ENCODE results near the gene ABCC3.
"Not testable (repeated sequence)": the region's sequence is repeated elsewhere in the genome, so short reads cannot be mapped to it uniquely, and the experiment has no call there.

The ABCC3 gene

DNA sequence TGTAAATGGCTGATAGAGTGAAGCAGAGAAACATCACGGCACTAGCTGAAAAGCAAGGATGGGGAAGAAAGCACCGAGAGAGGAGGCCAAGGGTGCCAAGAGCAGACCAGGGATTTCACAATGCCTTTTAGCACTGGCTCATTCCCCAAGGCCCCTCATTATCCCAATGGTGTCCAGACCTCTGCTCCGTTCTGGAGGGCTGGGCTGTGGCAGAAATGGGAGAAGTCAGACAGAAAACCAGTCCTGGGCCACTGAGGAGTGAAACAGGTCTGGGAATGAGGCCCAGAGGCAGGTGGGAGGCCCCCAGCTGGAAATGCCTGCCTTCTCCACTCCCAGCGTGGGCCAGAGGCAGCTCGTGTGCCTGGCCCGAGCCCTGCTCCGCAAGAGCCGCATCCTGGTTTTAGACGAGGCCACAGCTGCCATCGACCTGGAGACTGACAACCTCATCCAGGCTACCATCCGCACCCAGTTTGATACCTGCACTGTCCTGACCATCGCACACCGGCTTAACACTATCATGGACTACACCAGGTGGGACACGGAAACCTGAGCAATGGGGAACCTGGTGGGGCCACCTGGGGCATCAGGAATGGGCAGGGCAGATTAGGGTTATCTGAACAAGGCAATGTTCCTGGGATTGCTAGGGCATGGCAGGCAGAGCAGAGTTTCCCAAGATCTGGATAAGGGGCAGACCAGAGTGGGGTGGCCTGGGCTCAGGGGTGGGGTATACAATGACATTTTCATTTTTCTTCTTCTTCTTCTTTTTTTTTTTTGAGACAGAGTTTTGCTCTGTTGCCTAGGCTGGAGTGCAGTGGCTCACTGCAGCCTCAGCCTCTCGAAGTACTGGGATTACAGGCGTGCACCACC lies 52.8 kb downstream of the ABCC3 start:
- no peak for DNase-seq

DNA sequence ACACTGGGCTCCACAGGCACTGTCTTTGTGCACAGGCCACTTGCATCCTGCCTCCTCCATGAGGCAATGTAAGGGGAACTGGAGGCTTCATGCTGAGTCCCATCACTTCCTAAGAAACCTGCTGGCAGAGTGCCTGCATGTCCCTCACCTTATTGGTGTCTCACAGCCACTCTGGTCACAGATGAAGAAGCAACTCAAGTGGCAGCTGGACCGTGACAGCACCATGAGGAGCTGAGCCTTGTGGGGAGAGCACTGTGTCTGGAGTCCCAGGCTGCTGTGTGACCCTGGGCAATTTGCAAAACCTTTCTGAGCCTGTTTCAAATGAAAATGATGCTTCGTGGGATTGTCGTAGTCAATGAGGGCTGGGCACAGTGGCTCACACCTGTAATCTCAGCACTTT lies 53.6 kb downstream of the ABCC3 start:
- DNase-seq = no peak

DNA sequence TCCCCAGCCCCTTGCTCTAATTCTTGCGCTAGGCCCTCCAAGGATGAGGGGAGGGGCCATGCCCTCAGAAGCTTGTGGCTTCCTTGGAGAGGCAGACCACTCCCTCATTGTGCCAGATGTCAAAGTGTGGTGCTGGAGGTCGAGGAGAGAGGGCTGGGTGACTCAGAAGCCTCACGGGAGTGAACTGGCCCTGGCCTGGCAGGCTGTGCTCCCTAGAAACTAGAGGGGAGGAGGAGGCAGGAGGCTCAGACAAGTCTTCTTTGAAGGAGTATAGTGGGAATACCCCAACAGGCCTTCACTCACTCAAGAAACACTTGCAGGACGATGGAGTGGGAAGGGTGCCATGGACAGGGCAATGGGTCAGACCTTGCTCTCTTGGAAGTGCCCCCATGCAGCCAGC lies 54.6 kb downstream of the ABCC3 start:
- DNase-seq = no peak

DNA sequence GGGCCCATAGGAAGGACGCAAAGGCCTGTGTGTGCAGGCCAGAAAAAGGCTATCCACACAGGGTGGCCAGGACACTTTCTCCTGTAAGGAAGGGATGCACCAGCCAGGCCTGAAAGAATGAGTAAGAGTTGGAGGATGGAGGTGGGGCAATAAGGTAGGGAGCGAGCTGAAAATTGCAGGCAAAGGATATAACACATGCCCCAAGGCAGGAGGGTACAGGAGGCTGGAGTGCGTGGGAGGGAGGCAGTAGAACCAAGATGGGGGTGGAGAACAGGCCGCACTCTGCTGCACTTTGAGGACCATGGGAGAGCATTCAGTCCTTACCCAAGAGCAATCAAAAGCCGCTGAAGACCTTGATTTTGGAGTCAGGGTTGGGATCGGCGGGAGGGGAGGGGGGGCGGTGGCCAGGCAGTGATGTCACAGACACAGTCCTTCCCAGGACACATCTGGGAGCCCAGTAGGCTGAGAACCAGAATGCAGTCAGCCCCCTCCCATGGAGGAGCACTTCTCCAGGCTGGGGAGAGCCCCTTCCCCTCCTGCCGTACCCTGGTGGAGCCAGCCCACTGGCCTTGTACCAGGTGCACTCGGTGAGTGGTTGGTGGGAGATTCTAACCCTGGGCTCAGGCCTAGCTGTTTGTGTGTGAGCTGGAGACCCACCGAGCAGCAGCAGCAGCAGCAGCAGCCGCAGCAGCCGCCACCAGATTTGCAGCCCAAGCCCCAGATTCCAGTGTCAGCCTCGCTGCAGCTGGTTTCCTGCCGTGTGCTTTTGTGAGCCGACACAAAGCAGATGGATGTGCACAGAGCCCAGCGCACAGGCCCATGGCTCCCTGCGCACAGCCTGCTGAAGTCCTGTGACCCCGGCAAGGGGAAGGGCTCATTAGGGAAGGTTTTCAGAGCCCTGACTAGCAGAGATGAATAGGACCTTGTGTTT lies 55.5 kb downstream of the ABCC3 start:
- no peak for DNase-seq

DNA sequence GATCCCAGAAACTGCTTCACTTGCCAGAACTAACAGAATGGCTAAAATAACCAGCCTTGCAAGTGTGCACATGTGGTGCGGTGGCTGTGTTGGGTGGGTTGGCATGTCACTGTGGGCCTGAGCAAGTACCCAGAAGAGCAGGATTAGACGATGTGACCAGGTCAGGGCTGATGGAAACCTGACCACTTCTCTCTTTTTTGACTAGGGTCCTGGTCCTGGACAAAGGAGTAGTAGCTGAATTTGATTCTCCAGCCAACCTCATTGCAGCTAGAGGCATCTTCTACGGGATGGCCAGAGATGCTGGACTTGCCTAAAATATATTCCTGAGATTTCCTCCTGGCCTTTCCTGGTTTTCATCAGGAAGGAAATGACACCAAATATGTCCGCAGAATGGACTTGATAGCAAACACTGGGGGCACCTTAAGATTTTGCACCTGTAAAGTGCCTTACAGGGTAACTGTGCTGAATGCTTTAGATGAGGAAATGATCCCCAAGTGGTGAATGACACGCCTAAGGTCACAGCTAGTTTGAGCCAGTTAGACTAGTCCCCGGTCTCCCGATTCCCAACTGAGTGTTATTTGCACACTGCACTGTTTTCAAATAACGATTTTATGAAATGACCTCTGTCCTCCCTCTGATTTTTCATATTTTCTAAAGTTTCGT lies 56.3 kb downstream of the ABCC3 start:
- DNase-seq = no peak

DNA sequence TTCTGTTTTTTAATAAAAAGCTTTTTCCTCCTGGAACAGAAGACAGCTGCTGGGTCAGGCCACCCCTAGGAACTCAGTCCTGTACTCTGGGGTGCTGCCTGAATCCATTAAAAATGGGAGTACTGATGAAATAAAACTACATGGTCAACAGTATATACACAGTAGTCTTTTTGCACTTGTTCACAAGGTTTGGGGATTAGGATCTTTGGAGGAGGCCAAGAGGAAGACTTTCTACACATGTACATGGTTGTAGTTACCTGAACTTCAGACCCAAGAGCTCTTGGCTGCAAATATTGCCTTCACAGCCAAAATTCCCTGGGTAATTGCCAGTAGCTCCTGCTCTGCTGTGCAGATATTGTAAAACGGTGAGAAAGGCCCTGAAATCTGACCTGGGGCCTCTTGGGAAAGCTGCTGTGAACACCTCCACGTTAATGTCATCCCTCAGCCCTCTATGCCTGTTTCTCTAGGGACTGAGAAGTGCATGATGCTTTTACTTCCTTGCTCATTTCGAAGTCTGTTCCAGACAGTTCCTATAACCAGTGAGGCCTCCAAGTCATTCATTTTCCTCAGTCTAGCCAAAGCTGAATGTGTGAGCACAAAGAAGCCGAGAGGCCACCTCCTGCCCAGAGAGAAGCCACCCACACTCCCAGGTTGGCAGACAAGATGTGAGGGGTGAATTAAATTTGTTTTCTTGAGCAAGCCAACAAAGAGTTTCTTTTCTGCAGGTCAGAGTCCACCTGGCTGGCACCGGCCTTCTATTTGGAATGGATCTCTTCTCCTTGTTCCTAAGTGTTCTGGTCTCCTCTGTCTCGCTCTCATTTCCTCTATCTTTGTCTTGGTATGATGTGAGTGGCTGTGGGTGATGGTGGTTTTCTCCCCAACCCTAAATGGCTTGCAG lies 57.1 kb downstream of the ABCC3 start:
- no peak for DNase-seq

DNA sequence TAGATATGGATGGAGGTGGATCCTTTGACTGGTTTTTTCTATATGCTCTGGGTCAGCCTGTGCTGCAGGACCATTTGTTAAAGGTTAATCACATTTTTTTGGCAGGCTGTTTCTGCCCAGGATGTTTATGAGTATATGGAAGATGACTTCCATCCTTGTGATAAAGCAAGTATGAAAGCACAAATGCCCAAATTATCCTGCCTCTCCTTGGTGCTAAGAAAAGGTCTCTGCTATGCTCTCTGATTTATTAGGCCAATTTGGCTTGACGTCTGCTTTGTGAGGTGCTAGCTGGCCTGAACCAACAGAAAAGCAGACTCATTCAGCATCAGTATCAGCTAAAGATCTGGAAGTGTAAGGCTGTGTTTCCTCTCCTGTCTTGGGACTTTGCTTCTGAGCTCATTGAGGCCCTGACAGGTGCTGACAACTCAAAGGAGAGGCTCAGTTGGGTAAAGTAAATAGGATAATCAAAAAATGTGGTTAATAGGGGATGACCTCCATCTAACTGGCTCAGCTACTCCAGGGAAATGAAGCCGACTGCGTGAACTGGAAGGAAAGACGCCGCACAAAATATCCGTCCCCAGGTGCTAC lies 57.9 kb downstream of the ABCC3 start:
- DNase-seq = no peak

DNA sequence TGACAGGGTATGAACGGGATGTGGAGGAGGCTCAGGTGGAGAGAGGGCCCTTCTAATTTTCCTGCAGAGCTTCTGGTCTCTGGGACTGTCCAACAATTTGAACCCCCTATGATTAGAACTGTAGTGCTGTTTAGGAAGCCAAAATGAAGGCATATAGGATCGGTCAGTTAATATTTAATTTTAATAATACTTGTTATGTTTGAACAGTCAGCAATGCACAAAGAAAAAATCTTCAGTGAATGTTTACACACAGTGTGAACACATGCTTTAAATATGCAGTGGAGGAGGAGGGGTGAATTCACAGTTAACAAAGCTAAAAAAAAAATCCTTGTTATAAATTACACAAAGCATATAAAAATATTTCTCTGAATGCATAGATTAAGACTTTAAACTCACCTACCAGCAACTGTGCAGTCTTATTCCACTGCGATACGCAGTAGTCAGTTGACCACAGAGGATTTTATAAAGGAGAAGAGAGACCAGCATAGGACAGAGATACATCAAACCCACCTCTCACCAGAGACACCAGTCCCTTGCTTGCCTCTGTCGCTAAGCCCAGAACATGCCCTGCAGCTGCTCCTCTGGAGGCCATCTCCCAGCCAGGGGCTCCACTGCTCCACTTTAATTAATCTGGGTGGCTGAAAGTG lies 58.5 kb downstream of the ABCC3 start:
- DNase-seq = no peak

DNA sequence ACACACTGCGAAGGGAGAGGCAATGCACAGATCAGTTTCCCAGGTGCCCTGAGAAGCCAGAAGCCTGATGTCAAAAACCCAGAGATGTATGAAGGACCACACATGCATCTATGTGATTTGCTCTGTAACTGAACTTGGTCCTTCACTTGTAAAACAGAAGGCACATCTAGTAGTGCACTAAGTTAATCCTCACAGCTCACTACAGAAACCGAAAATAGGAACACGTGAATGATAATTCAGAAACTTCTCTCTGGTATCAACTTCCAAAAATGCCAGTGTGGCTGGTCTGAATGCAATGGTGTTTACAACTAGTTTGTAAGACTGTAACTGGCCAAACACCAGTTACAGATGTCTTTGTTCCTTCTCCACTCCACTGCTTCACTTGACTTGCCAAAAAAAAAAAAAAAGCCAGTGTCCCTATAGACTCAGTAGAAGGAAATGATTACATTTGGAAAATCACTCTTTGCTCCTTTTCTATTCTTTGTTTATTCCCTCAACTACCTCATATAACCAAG lies 61.7 kb downstream of the ABCC3 start:
- DNase-seq = no peak

DNA sequence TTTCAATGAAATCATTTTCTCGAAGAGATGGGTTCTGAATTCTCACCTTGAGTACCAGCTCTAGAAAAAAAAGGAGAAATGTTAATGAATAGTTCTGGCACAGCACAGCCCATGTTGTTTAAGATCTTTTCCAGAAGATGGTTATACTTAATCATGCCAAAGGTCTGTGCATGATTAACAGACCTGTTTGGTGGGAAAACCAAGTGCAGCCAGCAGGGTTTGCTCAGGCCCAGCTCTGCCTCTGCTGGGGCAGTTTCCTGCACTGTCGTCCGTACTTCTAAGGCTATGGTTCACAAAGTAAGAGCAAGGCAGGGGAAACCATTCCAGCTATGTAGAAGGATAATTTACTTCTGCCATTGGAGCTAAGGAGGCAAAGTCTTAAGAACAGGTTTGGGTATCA lies 62.4 kb downstream of the ABCC3 start:
- DNase-seq = no peak

DNA sequence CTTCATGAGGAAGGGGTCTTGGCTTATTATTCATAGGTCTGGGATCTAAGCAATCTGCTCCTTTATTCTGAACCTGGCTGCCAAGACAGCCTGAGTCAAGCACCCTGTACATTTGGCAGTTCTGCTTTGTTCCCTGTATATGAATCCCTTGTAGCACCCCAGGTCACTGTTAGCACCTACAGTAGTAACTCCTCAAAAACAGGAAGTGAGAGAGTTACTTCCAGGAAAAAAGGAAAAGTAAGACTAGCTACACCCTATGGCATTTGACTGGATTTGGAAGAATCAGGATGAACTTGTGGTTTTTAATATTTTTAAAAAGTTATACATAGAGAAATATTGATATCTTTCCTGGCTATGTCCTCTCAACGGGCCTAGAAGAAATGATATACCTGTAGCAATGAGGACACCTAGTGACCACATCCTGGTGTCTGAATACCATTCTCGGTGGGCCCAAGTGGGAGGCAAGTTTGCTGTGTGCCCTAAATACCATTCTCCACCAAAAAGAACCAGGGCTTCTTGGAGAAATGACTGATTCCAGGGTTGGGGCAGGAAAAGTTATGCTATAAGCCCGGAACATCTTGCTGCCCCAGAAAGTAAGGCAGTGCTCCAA lies 63.1 kb downstream of the ABCC3 start:
- DNase-seq = no peak

DNA sequence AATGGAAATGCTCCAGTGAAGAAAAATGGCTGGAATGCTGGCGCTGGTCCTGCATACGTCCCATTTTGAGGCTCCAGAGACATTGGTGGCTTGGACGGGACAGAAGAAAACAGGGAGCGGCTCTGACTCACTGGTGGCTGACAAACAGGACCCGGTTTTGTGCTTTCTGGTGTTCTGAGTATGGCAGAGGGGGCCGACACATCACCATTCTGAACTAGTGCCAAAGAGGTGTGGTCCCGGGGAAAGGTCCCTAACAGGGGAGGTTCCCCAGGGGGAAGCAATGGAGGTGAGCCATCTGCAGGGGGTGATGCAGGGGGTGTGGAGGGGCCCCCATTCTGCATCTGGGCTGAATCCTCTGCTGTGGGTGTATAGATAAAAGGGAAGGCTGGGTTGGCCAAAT lies 64.7 kb downstream of the ABCC3 start:
- no peak for DNase-seq

DNA sequence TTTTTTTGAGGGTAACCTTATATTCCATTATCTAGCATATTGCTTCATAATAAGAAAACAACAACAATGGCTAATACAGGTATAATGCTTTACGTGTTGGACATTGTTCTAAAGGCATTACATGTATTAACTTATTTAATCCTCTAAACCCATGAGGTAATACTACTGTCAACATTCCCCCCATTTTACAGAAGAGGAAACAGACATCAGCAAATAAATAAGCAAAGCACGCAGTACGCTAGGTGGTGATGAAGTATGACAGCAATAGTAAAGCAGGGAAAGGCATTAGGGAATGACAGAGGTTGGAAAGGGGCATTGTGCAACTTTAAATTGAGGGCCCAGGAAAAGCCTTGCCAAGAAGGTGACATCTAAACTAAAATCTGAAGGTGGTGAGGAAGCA lies 68.5 kb downstream of the ABCC3 start:
- no peak for DNase-seq

DNA sequence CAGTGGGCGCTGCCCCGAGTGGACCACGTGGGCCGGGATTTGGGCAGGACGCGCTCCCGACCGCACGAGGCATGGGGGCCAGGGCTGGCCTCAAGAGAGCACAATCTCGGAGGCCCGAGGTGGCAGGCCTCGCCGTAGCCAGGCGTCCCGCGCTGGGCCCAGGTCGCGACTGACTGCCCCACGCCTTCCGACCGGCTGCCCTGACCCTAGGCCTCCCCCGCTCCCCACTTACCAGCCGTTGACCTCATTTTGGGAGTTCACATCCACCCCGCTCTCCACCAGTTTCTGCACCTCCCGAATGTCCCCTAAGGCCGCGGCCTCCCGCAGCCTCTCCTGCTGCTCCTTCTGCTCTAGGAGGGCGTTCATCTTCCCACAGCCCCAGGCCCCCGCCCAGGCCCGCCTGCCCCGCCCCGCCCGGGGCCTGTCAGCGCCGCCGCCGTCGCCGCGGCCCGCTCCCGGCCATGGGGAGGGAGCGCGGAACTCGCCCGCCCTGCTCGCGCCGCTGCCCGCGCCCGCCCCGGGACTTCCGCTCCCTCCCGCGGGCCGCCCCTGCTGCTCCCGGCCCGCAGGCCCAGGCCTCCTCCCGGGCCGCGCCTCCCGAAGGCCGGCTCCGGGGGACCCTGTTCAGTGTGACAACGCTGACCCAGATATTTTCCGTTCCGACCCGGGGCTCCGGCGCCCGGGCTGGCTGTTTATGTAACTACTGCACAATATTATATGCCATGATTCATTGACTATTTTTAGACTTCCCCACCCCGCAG lies 72.8 kb downstream of the ABCC3 start, which contains the start of gene ANKRD40:
Gene ANKRD40 (minus strand): TSS at position 626 of the 761 bp plus-strand sequence. CDS start 260 bp downstream, at position 366.
- peak; percentile 76 for DNase-seq

DNA sequence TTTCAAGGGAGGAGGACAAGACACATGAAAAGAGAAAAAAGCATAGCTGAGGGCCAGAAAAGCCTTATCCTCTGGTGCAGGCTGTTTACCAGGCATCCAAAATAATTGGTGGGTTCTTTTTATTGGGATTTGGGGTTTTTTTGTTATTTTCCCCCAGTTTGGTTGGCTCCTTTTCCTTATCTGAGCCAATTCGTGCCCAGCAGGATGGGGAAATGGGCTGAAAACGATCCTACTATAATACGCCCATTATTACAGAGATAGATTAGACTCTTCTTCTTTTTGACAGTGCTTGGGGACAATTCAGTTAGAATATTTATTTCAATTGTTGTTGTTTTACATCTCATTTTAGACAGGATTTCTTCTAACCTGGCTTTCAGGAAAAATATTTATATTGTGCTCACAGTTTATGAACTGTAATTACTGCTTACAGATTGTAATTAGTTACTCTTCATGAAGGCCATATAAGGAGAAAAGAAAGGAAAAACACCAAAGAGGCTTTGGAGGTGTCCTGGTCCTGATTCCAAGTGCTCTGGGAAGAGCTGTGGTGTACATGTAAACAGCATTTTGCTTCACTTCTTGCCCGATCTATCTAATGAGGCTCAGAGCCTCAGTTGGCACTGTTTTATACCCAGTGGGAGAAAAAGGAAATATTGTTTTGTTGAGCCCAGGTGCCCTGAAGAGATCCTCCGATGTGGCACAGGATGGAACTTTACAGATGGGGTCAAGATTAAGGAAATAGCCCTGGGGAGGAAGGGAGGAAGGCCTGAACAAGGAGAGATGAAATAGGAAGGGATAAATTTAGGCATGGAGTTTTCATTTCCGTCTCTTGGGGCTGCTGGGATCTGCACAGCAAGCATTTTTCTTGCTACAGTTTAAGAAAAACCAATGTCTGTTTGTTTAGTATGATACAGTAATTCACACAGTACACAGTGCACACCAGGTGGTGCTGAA lies 73.6 kb downstream of the ABCC3 start:
- DNase-seq = peak; percentile 55

DNA sequence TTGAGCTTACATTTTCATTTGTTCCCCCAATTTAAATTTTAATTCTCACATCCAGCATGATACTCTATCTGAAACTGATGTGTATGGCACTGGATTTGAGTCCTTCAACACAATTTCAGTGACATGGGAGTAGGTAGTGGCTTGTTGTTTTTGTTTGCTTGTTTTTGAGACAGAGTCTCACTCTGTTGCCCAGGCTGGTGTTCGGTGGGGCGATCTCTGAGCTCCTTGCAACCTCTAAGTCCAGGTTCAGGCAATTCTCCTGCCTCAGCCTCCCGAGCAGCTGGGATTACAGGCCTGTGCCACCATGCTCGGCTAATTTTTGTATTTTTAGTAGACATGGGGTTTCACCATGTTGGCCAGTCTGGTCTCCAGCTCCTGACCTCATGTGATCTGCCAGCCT lies 74.4 kb downstream of the ABCC3 start:
- not testable (repeated sequence) for DNase-seq

DNA sequence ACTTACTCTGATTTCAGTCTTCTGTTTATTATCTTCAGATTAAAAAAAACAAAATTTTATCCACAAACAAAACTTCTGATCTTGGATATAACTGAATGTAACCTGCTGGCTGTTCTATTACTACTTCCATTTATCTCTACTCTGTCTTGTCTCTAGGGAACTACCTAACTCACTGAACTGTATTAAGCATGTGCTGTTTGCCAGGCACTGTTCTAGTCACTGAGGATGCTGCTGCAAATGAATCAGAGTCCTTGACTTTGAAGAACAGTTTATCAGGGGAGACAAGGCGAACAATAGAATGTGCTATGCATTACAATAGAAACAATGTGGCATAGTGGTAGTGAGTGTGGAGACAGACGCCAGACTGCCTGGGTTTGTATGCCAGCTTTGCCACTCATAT lies 75.3 kb downstream of the ABCC3 start:
- DNase-seq = no peak

DNA sequence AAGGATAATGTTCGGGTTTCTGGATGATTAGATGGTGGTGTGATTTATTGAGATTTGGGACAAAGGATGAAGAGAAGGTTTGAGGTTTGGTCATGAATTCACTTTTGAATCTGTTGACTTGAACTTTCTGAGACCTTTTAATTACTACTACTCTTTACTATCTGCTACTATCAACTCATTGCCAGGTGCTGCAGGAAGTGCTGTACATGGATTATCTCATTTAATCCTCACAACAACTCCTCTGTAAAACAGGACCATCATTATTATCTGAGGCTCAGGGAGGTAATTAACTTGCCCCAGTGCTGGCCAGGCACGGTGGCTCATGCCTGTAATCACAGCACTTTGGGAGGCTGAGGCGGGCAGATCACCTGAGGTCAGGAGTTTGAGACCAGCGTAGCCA lies 76.0 kb downstream of the ABCC3 start:
- DNase-seq = no peak

DNA sequence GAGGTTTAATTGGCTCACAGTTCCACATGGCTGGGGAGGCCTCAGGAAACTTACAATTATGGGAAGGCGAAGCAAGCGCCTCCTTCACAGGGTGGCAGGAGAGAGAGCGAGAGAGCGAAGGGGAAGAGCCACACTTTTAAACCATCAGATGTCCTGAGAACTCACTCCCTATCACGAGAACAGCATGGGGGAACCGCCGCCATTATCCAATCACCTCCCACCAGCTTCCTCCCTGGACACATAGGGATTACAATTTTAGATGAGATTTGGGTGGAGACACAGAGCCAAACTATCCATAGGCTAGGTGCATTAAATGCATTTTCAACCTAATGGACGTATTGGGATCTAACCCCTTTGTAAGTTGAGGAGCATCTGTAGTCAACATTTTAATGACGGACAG lies 78.0 kb downstream of the ABCC3 start:
- DNase-seq = no peak

Data from NCI-H748 treated with DMSO at 0.1 percent for 48 hours (cell line).